ENCODE data around the gene PLA2R1. TPM values are rescaled to one million over a fixed set of nuclear protein-coding genes. Genes with fewer than 3 reads are reported as not detected.

PLA2R1 gene
- total and polyA plus RNA-seq, 4 donors, result 4.8 to 56.4 (median 22.5) TPM

DNA sequence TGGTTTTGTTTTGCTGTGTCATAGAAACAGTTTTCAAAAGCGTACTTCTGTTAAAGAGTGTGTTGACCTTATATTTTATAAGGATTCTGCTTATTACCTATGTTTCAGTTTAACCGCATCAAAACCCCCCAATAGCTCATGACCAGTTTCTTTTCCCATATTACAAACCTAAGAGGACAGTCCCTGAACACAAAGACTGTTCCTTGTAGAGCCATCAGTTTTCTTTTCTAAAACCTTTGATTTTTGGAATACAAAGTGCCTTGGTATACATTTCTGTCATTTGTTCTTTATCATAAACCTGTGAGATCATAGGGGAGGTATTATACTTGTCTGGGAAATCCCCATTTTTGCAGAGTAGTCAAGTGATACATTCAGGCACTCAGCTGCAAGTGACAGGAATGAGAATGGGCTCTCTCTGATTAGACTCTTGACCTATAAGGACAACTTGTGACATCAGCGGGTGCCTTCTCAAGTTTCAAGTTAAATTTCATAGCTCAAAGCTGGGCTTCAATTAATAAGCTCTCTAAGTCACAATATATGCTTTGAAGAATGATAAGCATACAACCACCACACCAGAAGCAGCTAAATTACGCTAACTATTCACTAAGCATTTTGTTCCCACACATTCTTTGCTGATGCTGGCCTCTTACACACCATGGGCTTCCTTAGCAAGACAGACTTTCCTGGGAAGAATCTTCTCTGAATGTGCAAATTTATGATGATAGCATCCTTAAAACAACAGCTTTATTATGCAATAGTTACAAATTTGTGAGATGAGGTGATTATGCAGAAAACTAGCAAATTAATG lies 167.0 kb downstream of the PLA2R1 start:
- Histone ChIP-seq H3K9me3 (ENCODE audit: control insufficient read depth, insufficient read depth, low read length) (no peaks in the 10 kb centered on the region), H3K4me3 (ENCODE audit: low read depth, low read length) (no peak overlapping the region), H3K27me3 (ENCODE audit: control insufficient read depth, insufficient read depth, low read length) (no peaks in the 10 kb centered on the region), H3K4me1 (ENCODE audit: control insufficient read depth, insufficient read depth, low read length) (no peaks in the 10 kb centered on the region), H3K36me3 (ENCODE audit: control insufficient read depth, insufficient read depth, low read length) (no peaks in the 10 kb centered on the region), H3K27ac (ENCODE audit: low read depth, low read length) (no peak overlapping the region)
- no peak for DNase-seq (ENCODE audit: low read depth in 4 of 6, low spot score in 6 of 6)
- WGBS (ENCODE audit: insufficient coverage), result no CpG with 5 or more reads among the region's 4 CpGs

DNA sequence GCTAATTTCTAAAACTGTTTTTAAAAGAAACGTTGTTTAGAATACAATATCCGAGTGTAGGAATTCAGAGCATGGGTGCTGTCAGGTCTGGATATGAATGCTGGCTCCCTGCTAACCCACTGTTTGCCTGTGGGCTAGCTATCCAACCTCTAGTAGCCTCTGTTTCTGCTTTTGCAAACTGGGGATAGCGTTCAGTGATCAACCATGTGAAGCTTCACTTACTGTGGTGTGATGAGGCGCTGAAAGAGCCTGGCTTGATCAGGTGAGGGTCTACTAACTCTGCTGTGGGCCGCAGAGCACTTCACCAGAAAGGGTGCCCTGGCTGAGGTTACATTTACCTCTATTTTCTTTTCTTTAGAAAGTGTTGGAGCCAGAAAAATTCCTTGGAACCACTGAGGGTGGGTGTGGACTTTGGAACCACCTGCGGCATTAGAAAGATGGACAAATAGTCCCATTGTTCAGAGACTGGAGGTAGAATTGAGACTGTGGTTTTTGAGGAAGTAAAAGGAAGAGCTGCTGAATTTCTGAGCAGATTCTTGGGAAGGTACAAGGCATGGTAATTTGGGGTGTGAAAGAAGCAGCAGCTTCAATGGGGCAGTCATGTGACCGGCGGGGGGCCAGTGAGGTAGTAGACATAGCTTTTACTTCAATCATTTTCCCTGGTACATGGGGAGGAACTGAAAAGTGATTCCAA lies 168.1 kb downstream of the PLA2R1 start:
- 92% methylated on average over 4 of the region's 8 CpGs for WGBS (ENCODE audit: insufficient coverage)
- Histone ChIP-seq H3K4me1 (ENCODE audit: control insufficient read depth, insufficient read depth, low read length) (no peaks in the 10 kb centered on the region), H3K9me3 (ENCODE audit: control insufficient read depth, insufficient read depth, low read length) (no peaks in the 10 kb centered on the region)

DNA sequence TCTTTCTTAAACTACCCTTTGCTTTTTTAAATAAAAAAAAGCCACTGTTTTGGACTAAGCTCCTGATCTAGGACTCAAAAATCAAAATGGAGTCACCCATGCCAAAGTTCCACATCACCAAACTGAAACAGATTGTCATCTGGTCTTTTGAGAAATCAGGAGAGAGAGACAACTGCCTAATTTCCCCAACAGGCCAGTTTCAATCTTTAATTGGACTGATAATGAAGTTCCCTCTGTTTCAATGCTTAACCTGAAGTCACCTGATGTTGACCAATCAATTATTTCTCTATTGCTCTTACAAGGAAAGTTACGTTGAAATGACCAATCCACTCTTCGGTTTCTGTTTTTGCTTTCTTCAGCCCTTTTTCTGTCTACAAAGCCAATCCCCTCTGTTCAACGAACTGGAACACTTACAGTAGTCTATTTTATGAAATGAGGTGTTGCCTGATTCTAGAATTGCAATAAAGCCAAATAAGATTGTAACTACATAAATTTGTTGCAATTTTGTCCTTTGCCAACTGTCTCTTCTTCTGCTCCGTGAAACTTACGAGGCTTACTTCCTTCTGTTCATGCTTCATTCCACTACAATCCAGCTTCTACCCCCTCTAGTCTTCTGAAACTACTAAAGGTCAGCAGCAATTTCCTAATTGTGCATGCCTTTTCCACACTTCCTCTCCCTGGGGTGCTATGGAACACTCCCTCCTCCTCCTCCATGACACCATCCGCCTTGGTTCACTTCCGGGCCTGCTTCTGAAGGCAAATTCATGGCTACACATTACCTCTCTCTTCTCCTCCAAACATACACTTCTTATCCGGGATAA lies 169.2 kb downstream of the PLA2R1 start:
- Histone ChIP-seq H3K27ac (ENCODE audit: low read depth, low read length) (no peak overlapping the region), H3K4me3 (ENCODE audit: low read depth, low read length) (no peak overlapping the region), H3K27me3 (ENCODE audit: control insufficient read depth, insufficient read depth, low read length) (no peaks in the 10 kb centered on the region), H3K4me1 (ENCODE audit: control insufficient read depth, insufficient read depth, low read length) (no peaks in the 10 kb centered on the region), H3K9me3 (ENCODE audit: control insufficient read depth, insufficient read depth, low read length) (no peaks in the 10 kb centered on the region), H3K36me3 (ENCODE audit: control insufficient read depth, insufficient read depth, low read length) (no peaks in the 10 kb centered on the region)
- DNase-seq (ENCODE audit: low read depth in 4 of 6, low spot score in 6 of 6), result no peak
- whole genome bisulfite sequencing (ENCODE audit: insufficient coverage), result 90% methylated on average over 7 of the region's 8 CpGs

More for the DNA sequence above, 168.1 kb downstream of the PLA2R1 start:
- Histone ChIP-seq H3K27me3 (ENCODE audit: control insufficient read depth, insufficient read depth, low read length) (no peaks in the 10 kb centered on the region), H3K4me3 (ENCODE audit: low read depth, low read length) (no peak overlapping the region), H3K36me3 (ENCODE audit: control insufficient read depth, insufficient read depth, low read length) (no peaks in the 10 kb centered on the region), H3K27ac (ENCODE audit: low read depth, low read length) (no peak overlapping the region)
- DNase-seq (ENCODE audit: low read depth in 4 of 6, low spot score in 6 of 6), result no peak

DNA sequence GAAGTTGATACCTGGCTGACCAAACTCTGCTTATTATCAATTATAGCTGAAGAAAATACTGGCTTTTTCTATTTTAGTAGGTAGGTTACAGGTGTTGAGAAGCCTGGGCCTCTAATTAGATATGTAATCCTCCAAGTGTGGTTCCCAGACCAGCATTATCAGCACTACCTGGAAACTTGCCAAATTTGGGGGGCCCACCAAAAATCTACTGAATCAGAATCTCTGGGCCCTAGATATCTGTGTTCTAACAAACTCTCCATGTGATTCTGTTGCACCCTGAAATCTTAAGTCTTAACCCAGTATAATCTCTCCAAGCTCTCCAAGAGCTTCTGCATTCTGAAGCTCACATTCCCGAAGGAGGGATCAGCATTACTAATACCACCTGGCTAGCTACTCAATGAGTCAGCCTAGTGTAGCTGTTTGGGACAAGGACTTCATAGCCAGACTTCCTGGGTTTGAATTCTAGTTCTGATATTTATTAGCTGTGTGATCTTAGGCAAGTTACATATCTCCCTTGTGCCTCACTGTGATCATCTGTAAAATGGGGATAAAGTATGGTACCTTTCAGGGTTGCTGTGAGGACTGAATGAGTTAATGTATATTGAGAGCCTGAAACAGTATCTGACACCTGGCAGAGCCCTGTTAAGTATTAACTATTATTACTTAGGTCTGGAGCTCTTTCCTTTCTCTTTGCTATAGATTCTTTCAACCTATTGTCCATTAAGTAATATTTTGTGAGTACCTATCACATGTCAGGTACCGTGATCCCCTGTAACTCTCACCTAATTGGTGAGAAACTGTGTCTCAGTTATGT lies 170.3 kb downstream of the PLA2R1 start:
- Histone ChIP-seq H3K36me3 (ENCODE audit: control insufficient read depth, insufficient read depth, low read length) (no peaks in the 10 kb centered on the region), H3K27me3 (ENCODE audit: control insufficient read depth, insufficient read depth, low read length) (no peaks in the 10 kb centered on the region), H3K4me1 (ENCODE audit: control insufficient read depth, insufficient read depth, low read length) (no peaks in the 10 kb centered on the region), H3K4me3 (ENCODE audit: low read depth, low read length) (no peak overlapping the region), H3K9me3 (ENCODE audit: control insufficient read depth, insufficient read depth, low read length) (no peaks in the 10 kb centered on the region), H3K27ac (ENCODE audit: low read depth, low read length) (no peak overlapping the region)
- no CpG with 5 or more reads among the region's 2 CpGs for WGBS (ENCODE audit: insufficient coverage)
- DNase-seq (ENCODE audit: low read depth in 4 of 6, low spot score in 6 of 6), result no peak

DNA sequence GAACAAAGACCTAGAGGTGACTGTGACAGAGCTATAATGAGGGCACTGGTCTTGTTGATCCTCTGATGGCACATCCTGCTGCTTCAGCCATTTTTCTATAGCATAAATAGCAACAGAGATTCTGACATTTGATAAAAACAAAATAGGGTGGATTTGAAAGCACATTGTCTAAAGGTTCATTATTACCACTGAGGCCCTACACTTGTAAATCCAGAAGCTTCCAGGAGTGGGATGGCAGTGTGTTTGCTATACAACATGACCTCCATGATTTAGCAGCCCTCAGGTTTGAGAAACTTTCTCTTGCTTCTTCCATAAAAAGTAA lies 171.2 kb downstream of the PLA2R1 start:
- H3K4me3 ChIP-seq (ENCODE audit: low read depth, low read length), result no peak overlapping the region
- H3K36me3 ChIP-seq (ENCODE audit: control insufficient read depth, insufficient read depth, low read length), result no peaks in the 10 kb centered on the region
- no peak overlapping the region for H3K27ac ChIP-seq (ENCODE audit: low read depth, low read length)
- H3K27me3 ChIP-seq (ENCODE audit: control insufficient read depth, insufficient read depth, low read length), result no peaks in the 10 kb centered on the region
- H3K4me1 ChIP-seq (ENCODE audit: control insufficient read depth, insufficient read depth, low read length), result no peaks in the 10 kb centered on the region
- DNase-seq (ENCODE audit: low read depth in 4 of 6, low spot score in 6 of 6), result no peak
- H3K9me3 ChIP-seq (ENCODE audit: control insufficient read depth, insufficient read depth, low read length), result no peaks in the 10 kb centered on the region

DNA sequence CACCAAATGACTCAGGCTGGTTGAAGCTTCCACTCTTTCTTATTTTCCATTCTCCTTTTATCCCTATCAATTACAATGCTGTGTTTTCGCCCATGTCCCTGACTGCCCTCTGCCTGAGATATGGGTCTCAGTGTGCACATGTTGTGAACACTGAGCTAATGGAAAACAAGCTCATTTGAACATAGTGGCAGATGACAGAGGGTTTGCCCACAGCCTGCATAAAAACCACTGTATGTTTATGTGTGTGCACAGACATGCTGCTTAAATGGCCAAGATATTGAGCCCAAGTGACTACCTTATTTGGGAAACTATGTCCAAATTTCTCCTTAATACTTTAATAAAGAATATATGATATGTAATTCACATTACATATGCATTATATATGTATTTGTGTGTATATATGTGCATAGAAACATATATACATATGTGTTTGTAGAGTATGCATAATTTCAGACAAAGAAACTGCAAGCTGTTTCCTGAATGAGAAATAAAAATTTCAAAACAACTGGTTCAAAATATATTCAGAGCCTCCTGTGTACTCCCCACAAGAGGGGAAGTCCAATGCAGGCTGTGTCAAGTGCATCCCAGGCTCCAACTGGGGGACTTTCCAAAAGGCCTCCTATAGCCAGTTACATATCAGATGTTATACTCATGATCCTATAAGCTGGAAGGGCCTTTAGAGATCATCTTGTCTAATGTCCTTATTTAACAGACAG lies 171.7 kb downstream of the PLA2R1 start:
- WGBS (ENCODE audit: insufficient coverage), result no CpG with 5 or more reads among the region's 1 CpG
- no peak for DNase-seq (ENCODE audit: low read depth in 4 of 6, low spot score in 6 of 6)
- H3K4me3 ChIP-seq (ENCODE audit: low read depth, low read length), result no peak overlapping the region
- H3K27ac ChIP-seq (ENCODE audit: low read depth, low read length), result no peak overlapping the region
- H3K4me1 ChIP-seq (ENCODE audit: control insufficient read depth, insufficient read depth, low read length), result no peaks in the 10 kb centered on the region
- H3K27me3 ChIP-seq (ENCODE audit: control insufficient read depth, insufficient read depth, low read length), result no peaks in the 10 kb centered on the region
- H3K9me3 ChIP-seq (ENCODE audit: control insufficient read depth, insufficient read depth, low read length), result no peaks in the 10 kb centered on the region
- H3K36me3 ChIP-seq (ENCODE audit: control insufficient read depth, insufficient read depth, low read length), result no peaks in the 10 kb centered on the region

DNA sequence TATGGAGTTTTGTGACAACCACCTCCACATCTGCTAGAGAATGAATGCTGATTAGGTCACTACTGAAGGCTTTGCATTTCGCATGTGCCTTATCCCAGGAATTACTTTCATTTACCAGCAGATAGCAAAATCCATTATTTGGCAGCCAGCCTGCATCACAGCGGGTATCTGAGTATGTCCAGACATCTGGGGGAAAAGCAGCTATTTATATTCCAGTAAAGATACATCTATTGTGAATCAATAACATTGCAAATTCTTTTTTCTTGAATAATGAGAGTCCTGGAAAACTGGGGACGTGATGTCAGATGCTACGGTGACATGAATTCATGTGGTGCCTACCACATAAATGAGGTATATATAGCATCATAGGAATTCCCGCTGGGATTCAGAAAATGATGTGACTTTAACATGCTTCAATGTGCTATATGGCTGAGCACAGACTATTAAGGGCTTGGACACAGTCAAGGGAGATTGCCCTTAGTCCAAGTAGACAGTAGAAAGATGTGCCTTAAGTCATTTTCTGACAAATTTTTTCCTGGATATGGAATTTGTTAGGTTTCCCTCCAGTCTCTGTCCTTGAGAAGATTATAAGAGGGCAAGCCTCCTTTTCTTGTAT lies 180.2 kb downstream of the PLA2R1 start:
- H3K9me3 ChIP-seq (ENCODE audit: control insufficient read depth, insufficient read depth, low read length), result no peaks in the 10 kb centered on the region
- no peak overlapping the region for H3K27ac ChIP-seq (ENCODE audit: low read depth, low read length)
- H3K4me1 ChIP-seq (ENCODE audit: control insufficient read depth, insufficient read depth, low read length), result no peaks in the 10 kb centered on the region
- no peaks in the 10 kb centered on the region for H3K36me3 ChIP-seq (ENCODE audit: control insufficient read depth, insufficient read depth, low read length)
- H3K4me3 ChIP-seq (ENCODE audit: low read depth, low read length), result no peak overlapping the region
- H3K27me3 ChIP-seq (ENCODE audit: control insufficient read depth, insufficient read depth, low read length), result no peaks in the 10 kb centered on the region
- no CpG with 5 or more reads among the region's 5 CpGs for WGBS (ENCODE audit: insufficient coverage)
- peak in 2 of 6 donors; percentile 51 to 76 for DNase-seq (ENCODE audit: low read depth in 4 of 6, low spot score in 6 of 6)

Data from spinal cord (tissue), 10 donors.